Measurements from ENCODE around the gene PTPN5.
"Not testable (repeated sequence)": the region's sequence is repeated elsewhere in the genome, so short reads cannot be mapped to it uniquely, and the experiment has no call there.

PTPN5 gene

DNA sequence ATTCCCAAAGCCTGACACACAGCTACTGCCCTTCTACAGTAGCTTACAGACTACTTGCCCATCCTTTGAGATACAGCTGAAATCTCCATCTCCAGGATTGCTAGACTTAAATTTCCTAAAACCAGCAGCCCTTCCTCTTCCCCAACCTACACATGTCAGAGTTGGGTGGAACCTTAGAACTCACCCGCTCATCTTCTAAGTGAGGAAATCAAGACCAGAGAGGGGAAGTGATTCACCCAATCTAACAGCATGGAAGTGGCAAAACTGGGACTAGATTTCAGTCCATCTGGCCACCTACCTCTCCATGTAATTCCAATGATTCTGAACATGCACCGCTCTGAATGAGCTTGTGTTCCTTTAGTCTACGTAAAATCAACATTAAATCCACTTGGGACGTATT is 94.0 kb downstream of the PTPN5 start:
- TF ChIP-seq, protein P1, sequence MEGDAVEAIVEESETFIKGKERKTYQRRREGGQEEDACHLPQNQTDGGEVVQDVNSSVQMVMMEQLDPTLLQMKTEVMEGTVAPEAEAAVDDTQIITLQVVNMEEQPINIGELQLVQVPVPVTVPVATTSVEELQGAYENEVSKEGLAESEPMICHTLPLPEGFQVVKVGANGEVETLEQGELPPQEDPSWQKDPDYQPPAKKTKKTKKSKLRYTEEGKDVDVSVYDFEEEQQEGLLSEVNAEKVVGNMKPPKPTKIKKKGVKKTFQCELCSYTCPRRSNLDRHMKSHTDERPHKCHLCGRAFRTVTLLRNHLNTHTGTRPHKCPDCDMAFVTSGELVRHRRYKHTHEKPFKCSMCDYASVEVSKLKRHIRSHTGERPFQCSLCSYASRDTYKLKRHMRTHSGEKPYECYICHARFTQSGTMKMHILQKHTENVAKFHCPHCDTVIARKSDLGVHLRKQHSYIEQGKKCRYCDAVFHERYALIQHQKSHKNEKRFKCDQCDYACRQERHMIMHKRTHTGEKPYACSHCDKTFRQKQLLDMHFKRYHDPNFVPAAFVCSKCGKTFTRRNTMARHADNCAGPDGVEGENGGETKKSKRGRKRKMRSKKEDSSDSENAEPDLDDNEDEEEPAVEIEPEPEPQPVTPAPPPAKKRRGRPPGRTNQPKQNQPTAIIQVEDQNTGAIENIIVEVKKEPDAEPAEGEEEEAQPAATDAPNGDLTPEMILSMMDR (IDR thresholded peaks at IDR 0.05; ENCODE audit: low read depth, low read length, missing control alignments) = no peak
- DNase-seq (ENCODE audit: extremely low read depth, low read depth) = no peak
- no peak overlapping the region for H3K4me3 ChIP-seq (replicated peaks; ENCODE audit: low read depth, low read length)

DNA sequence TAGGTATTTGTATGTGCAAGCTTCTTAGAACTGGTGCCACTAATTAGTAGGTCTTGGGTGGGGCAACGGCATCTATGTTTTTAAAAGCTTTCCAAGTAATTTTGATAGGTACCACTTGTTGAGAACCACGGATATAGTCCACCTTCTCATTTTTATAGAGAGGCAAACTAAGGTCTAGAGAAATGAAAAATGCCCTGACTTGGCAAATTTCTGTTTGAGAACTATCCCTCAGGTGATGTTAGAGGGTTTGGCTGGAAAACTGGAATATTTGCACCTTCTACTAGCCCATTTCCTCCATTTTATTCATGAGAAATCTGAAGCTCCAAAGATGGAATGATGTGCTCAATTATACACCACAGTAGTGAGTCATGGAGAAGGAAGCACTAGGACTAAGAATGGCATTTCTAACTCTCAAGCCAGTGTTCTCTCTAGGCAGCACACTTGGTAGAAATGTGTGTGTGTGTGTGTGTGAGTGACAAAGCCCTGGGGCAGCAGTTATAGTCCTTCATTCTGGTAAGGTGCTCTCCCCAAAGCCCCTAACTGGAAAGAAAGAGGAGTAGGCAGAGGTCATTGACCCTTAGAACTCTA is 94.9 kb downstream of the PTPN5 start:
- no peak for DNase-seq (ENCODE audit: extremely low read depth, low read depth)
- TF ChIP-seq, protein P1 (IDR thresholded peaks at IDR 0.05; ENCODE audit: low read depth, low read length, missing control alignments) = no peak
- no peak overlapping the region for H3K4me3 ChIP-seq (replicated peaks; ENCODE audit: low read depth, low read length)

DNA sequence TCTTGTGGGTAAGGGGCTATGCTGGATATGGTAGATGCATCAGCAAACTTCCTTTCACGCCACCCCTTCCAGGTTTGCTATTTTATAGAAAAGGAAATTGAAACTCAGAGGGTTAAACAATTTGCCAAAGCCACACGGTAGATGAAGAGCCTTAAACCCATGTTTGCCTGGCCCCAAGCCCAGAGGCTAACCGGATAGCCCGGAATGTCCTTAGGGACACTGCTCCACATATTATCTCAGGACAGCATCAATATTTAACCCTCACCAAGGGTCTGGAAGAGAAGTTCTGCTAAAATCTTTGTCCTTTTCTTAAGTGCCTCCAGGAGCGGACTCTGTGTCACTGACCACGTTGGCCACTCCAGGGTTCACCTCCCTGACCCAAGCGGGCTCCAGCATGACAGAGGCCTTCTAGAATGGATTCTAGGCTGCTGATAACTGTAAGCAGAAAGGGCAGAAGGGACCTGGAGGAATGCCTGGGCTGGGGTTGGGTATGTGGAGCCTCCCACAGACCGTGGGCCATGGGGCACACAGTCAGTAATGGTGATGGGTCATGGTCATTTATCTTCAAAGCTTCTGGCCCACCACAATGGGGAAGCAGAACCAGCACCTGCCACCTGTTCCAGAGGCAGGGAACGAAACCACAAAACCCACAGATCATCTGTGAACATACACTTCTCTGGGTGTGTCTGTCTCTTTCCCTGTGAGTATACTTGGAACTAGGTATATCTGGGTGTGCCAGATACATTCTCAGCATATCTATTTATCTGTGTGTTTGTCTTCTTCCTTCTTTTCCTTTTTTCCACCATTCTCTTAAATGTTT is 98.4 kb downstream of the PTPN5 start:
- H3K4me3 ChIP-seq (replicated peaks; ENCODE audit: low read depth, low read length) = no peak overlapping the region
- no peak for DNase-seq (ENCODE audit: extremely low read depth, low read depth)
- TF ChIP-seq, protein P1 (IDR thresholded peaks at IDR 0.05; ENCODE audit: low read depth, low read length, missing control alignments) = no peak

DNA sequence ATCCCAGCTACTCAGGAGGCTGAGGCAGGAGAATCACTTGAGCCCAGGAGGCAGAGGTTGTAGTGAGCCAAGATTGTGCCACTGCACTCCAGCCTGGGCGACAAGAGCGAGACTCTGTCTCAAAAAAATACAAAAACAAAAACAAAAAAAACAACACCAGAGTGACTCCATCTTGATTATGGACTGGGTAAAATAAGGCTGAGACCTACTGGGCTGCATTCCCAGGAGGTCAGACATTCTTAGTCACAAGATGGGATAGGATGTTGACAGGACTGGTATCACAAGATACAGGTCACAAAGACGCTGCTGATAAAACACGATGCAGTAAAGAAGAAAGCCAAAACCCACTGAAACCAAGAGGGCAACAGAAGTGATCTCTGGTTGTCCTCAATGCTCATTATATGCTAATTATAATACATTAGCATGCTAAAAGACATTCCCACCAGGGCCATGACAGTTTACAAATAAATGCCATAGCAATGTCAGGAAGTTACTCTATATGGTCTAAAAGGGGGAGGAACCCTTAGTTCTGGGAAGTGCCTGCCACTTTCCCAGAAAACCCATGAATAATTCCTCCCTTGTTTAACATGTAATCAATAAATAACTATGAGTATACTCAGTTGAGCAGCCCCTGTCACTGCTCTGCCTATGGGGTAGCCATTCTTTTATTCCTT is 100.0 kb downstream of the PTPN5 start:
- not testable (repeated sequence) for DNase-seq (ENCODE audit: extremely low read depth, low read depth); H3K4me3 ChIP-seq (replicated peaks; ENCODE audit: low read depth, low read length)

DNA sequence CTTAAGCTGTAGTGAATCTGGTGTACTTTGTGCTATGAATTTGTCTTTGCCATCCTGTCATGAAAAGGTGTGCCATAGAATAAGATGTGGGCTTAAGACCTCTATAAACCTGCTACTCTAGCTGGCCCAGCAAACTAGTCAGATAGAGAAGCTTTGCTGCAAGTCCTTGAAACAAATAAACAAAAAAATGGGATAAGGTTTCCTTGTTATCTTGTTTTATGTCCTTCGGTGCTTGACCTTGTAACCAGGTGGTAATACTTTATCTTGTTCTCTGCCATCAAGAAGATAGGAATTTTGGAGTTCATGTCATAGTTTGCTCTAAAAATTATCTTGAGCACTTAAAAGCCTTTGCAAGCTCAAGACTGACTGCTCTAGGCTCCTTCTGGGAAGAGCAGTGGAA is 107.3 kb downstream of the PTPN5 start:
- no peak overlapping the region for H3K4me3 ChIP-seq (replicated peaks; ENCODE audit: low read depth, low read length)
- TF ChIP-seq, protein P1 (IDR thresholded peaks at IDR 0.05; ENCODE audit: low read depth, low read length, missing control alignments) = no peak
- DNase-seq (ENCODE audit: extremely low read depth, low read depth) = no peak

DNA sequence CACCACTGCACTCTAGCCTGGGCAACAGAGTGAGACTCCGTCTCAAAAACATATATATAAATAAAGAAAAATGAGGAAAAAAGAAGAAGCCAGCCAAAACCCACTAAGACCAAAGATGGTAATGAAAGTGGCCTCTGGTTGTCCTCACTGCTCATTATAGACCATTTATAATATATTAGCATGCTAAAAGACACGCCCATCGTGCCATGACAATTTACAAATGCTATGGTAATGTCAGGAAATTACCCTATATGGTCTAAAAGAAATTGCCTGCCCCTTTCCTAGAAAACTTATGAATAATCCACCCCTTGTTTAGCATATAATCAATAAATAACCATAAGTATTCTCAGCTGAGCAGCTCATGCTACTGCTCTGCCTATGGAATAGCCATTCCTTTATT is 109.1 kb downstream of the PTPN5 start:
- no peak overlapping the region for H3K4me3 ChIP-seq (replicated peaks; ENCODE audit: low read depth, low read length)
- TF ChIP-seq, protein P1 (IDR thresholded peaks at IDR 0.05; ENCODE audit: low read depth, low read length, missing control alignments) = no peak
- DNase-seq (ENCODE audit: extremely low read depth, low read depth) = no peak

DNA sequence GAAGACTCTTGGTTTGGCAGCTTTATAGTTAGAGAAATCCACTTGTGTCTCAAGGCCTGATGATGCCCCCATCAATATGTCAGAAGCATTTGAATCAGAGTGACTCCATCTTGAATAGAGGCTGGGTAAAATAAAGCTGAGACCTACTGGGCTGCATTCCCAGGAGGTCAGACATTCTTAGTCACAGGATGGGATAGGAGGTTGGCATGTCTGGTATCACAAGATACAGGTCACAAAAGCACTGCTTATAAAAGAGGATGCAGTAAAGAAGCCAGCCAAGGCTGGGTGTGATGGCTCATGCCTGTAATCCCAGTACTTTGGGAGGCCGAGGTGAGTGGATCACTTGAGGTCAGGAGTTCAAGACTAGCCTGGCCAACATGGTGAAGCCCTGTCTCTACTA is 109.6 kb downstream of the PTPN5 start:
- not testable (repeated sequence) for H3K4me3 ChIP-seq (replicated peaks; ENCODE audit: low read depth, low read length); DNase-seq (ENCODE audit: extremely low read depth, low read depth)

Data from HFF-Myc (cell line).